ENCODE data around the gene DSP. TPM values are rescaled to one million over a fixed set of nuclear protein-coding genes. Genes with fewer than 3 reads are reported as not detected.

The DSP gene
- total and polyA plus RNA-seq, 2 of the 13 experiments (the other 11 are each of a cell fraction or from before 2014, with no cell fraction given): 89.8 to 117 TPM

GRCh38 chr6:7589949-7590917 lies 48.8 kb downstream of the DSP start, which contains the start of gene SNRNP48 (continued):
- TF ChIP-seq EHMT2 (IDR thresholded peaks at IDR 0.05; ENCODE audit: borderline replicate concordance, low read depth, low read length) (no peak), ZMAT5 (CRISPR knock-in tag; IDR thresholded peaks at IDR 0.05; ENCODE audit: borderline replicate concordance, low read depth) (no peak), AHDC1 (CRISPR knock-in tag; IDR thresholded peaks at IDR 0.05; ENCODE audit: borderline replicate concordance) (0 out of 2 replicates have a peak, but pooled peaks have one; percentile 26), SMAD3 (CRISPR knock-in tag; IDR thresholded peaks at IDR 0.05) (peak; percentile 60; the same call in 1 of the 2 replicates), RELA (CRISPR knock-in tag; IDR thresholded peaks at IDR 0.05) (0 out of 2 replicates have a peak, but pooled peaks have one; percentile 69), MBNL3 (CRISPR knock-in tag; conservative IDR thresholded peaks at IDR 0.05) (no peak), CENPX (CRISPR knock-in tag; IDR thresholded peaks at IDR 0.05) (no peak), ZMYM4 (CRISPR knock-in tag; IDR thresholded peaks at IDR 0.05) (peak; percentile 95), DPF2 (CRISPR knock-in tag; IDR thresholded peaks at IDR 0.05; ENCODE audit: borderline replicate concordance, low read depth) (peak; percentile 48; the same call in 1 of the 2 replicates), ZBTB1 (CRISPR knock-in tag; IDR thresholded peaks at IDR 0.05; ENCODE audit: borderline replicate concordance) (no peak), TCF12 (IDR thresholded peaks at IDR 0.05) (no peak), TCF12 (CRISPR knock-in tag; IDR thresholded peaks at IDR 0.05) (no peak; the same call in 1 of the 2 replicates), ZHX1 (CRISPR knock-in tag; IDR thresholded peaks at IDR 0.05; ENCODE audit: low read depth) (no peak), TFDP2 (CRISPR knock-in tag; IDR thresholded peaks at IDR 0.05) (peak; percentile 92), FOXJ3 (CRISPR knock-in tag; IDR thresholded peaks at IDR 0.05; ENCODE audit: borderline replicate concordance) (no peak), U2AF1 (optimal IDR thresholded peaks at IDR 0.05; ENCODE audit: low read depth, low read length) (no peak)
